22Rv1 (cell line): ENCODE measurements around the gene RBM33.

Source experiments
- H3K27ac ChIP-seq: fragments of 450-650 bp; 2 replicates; pipeline ENCODE4 v1.5.1; 2017
- CTCF ChIP-seq: fragments of 450-650 bp; IDR thresholded peaks from 2 replicates; pipeline ENCODE4 v1.5.1; 2017; ENCODE audit warnings: mild to moderate bottlenecking
- ZFX ChIP-seq: fragments of 450-650 bp; IDR thresholded peaks from 2 replicates; pipeline ENCODE4 v1.6.1; 2017; ENCODE audit warnings: antibody characterized with exemption, borderline replicate concordance

RBM33 gene

GRCh38 chr7:155763122-155763521 lies 118.7 kb downstream of the RBM33 start:
- H3K27ac ChIP-seq: no peak overlapping the region
- TF ChIP-seq ZFX (no peak), CTCF (no peak)

GRCh38 chr7:155763691-155764437 lies 119.4 kb downstream of the RBM33 start:
- H3K27ac ChIP-seq: no peak overlapping the region
- TF ChIP-seq ZFX (no peak), CTCF (no peak)

GRCh38 chr7:155764438-155764793 lies 120.0 kb downstream of the RBM33 start:
- H3K27ac ChIP-seq: no peak overlapping the region
- no peak for TF ChIP-seq ZFX
- TF ChIP-seq CTCF: no peak

GRCh38 chr7:155765458-155765857 lies 121.0 kb downstream of the RBM33 start:
- TF ChIP-seq ZFX: no peak
- TF ChIP-seq CTCF: no peak

GRCh38 chr7:155766386-155766785 lies 121.9 kb downstream of the RBM33 start:
- no peak for TF ChIP-seq CTCF
- TF ChIP-seq ZFX: no peak
- H3K27ac ChIP-seq: no peak overlapping the region

More at GRCh38 chr7:155765458-155765857, 121.0 kb downstream of the RBM33 start:
- H3K27ac ChIP-seq: no peak overlapping the region

GRCh38 chr7:155766966-155767916 lies 122.8 kb downstream of the RBM33 start:
- no peak for TF ChIP-seq CTCF
- TF ChIP-seq ZFX: no peak
- no peak overlapping the region for H3K27ac ChIP-seq

GRCh38 chr7:155769701-155770100 lies 125.2 kb downstream of the RBM33 start:
- TF ChIP-seq ZFX (no peak), CTCF (no peak)
- H3K27ac ChIP-seq: no peak overlapping the region
